HG03457 (cell line): ENCODE results near the gene GDAP1L1.
"Not testable (repeated sequence)": the region's sequence is repeated elsewhere in the genome, so short reads cannot be mapped to it uniquely, and the experiment has no call there.

ENCODE experiments used
- ATAC-seq: cut with Tn5 transposase; IDR thresholded peaks from one replicate; pipeline ENCODE4 v1.9.1; 2021; ENCODE audit warnings: moderate number of reproducible peaks; ENCODE audit not compliant: unreplicated experiment

GDAP1L1 gene

DNA sequence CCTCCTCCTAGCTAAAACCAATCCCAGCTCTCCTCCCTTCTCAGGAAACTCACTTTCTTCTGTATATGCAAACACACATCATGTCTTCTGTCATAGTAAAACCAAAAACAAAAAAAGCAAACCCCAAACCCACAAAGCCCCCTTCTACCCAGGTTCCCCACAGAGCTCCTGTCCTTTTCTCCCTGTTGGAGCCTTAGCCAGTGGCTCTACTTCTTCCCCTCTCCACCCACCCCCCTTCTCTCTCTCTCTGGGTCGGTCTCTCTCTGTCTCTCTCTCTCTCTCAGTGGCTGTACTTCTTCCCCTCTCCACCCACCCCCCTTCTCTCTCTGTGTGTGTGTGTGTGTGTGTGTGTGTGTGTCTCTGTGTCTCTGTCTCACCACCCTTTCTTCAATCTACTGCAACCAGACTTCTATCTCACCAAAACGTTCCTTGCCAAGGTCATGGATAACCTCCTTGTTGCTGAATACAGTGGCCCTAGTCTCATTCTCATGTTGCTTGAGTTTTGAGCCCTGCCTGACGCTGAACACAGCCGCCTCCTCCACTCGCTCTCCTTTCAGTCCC, 27.9 kb upstream of the GDAP1L1 start:
- no peak for ATAC-seq

DNA sequence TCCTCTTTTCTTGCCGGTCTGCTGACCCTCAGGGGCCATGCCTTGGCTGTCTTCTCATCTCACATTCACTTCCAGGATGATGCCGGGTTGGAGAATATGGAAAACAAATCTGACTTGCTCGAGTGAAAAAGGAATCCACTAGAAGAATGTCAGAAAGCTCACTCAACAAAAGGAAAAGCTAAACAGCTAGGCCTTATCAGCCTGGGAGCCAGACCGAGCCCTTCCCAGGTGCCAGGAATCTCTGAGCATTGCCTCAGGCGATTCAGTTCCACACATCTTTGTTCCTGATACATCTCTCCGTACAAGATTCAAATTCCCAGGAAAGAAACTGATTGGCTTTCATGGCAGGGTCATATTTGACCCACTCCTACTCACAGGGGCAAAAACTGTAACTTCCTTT, 27.3 kb upstream of the GDAP1L1 start:
- ATAC-seq, result no peak

DNA sequence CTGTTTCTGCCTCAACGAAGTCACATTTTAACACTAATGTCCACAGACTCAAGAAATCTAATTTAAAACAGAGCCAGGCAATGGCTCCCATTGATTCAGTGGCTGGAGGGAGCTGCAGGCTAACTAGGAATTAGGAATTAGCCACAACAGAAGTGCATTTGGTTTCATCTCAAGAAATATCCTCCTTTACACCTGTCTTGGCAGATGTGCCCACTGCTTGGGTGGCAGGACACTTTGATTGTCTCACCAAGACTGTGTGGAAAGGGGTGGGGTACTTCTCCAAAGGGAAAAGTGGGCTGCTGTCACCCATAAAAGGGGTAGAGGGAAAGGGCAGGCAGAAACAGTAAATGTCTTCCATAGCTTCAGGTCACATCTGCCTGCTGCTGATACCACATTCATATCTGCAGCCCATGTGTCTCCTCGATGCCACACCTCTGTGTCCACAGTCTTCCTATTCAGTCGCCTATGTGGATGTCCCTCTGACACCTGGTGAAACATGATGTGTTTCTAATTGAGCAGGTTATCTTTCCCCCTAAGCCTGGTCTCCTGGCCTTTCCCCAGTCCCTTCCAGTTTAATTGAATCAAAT, 25.6 kb upstream of the GDAP1L1 start:
- no peak for ATAC-seq

DNA sequence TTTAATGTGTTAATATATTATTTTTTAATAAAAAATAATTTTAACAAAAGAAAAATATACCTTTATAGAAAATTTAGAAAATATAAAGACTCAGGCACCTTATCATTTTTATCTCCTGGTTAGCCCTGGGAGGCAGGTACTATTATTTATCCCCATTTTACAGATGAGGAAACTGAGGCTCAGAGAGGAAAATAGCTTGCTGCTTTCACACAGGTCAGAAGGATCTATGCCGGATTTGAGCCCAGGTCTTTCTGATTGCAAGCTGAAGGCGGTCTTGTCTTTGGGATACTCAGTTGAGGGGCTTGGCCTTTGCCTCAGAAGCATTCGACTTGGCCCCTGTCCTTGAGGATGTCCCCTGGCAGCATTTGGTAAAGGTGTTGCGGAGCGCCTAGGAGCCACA, 25.1 kb upstream of the GDAP1L1 start:
- no peak for ATAC-seq

GRCh38 chr20:44222633-44223368, 24.3 kb upstream of the GDAP1L1 start:
- ATAC-seq, result no peak

DNA sequence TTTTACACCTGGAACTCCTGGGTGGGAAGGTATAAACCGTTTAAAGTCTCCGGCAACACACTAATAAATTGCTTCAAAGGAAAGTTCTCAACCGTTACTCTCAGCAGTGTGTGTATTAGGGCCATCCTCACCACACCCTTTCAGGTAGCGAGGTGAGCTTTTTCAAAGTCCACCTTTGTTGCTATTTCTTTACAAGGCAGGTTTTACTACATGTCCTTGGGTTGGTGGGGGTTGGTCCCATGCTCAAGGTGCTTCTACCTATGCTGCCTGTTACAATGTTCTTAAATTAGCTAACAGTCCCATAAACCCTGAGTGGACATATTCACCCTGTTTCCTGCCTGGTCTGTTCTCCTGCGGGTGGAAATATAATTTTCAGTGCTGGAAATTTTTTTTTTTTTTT, 23.4 kb upstream of the GDAP1L1 start:
- ATAC-seq, result no peak

DNA sequence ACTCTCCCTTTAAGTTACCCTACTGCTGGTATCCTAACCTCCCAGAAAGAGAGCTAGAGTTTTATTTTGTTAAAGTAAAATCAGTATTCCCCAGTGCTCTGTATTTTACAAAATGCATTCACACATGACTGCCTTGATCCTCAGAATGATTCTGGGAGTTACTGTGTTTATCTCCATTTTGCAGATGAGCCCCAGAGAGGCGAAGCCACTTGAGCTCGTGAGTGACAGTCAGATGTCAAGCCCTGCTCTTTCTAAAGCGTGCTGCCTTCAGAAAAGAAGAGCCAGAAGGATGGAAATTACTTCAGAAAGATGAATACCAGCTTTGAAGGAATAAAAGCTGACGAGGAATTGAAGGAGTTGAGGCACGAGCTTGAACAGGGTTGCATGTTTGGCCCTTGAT, 22.5 kb upstream of the GDAP1L1 start:
- no peak for ATAC-seq

DNA sequence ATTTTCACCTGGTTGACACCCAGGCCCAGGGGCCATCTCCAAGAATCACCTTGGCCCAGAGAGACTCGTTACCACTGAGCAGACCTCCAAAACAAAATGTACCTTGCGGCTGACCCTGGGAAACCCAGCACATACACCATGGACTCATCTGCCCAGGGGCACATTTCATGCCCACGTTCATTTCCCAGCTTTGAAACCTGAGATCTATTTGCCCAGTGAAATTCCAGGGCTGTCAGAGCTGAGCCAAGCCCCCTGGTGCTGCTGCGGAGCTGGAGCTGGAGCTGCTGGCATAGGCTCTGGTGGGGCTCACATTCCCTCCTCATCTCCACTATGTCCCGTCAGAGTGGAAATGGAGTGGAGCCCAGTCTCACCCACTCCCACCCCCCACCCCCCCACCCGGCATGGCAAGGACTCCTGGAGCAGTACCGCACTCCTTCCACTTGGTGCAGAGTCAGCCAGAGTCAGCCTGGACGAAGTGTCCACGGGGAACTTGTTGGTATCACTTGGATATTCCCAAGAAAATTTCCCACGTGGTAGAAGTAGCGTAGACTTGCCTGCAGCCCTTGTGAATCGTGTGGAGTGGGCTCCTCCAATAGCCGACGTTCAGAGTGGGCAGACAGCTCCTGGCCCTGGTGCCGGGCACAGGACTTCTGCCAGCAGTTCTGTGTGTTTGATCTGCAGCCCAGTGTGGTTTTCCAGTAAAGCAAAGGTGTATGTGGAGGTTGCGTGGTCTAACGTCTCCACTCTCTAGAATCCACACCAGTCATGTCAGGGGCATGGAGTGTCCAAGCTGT, 18.4 kb upstream of the GDAP1L1 start:
- ATAC-seq, result no peak

- no peak for ATAC-seq
Observed at GRCh38 chr20:44231193-44231592, 15.9 kb upstream of the GDAP1L1 start.

- no peak for ATAC-seq
Observed at GRCh38 chr20:44231713-44232468, 15.2 kb upstream of the GDAP1L1 start.

- ATAC-seq, result not testable (repeated sequence)
Observed at GRCh38 chr20:44232469-44232856, 14.6 kb upstream of the GDAP1L1 start.

- no peak for ATAC-seq
Observed at GRCh38 chr20:44233436-44234016, 13.6 kb upstream of the GDAP1L1 start.

GRCh38 chr20:44234566-44235317, 12.4 kb upstream of the GDAP1L1 start:
- no peak for ATAC-seq

DNA sequence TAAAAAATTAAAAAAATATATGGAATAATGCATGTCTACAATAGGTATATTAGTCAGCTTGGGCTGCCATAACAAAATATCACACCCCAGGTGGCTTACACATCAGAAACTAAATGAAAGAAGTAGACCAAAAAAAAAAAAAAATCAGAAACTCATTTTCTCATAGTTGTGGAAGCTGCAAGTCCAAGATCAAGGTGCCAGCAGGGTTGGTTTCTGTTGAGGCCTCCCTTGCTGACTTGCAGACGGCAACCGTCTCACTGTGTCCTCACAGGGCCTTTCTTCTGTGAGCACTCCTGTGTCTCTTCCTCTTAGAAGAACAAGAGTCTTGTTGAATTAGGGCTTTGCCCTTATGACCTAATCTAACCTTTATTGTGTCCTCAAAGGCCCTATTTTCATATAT, 11.4 kb upstream of the GDAP1L1 start:
- ATAC-seq, result no peak

GRCh38 chr20:44236840-44237239, 10.3 kb upstream of the GDAP1L1 start:
- not testable (repeated sequence) for ATAC-seq

DNA sequence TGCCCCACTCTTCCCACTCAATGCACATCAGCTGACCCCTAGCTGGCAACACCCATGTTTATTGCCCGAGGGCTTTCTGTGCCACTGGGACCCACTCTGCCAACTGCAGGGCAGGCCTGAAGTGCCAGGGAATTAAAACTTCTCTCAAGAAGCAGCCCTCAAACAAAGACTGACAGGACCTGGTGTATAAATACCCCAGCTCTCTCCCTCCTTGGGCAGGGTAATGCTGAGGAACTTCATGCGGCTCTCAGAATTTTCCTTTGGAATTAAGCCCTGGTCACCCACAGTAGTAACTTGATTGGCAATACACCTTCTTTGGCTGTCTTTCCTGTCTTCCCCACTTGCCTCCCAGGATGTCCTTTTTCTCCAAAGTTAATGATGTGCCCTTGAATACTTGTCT, 5.3 kb upstream of the GDAP1L1 start:
- no peak for ATAC-seq

DNA sequence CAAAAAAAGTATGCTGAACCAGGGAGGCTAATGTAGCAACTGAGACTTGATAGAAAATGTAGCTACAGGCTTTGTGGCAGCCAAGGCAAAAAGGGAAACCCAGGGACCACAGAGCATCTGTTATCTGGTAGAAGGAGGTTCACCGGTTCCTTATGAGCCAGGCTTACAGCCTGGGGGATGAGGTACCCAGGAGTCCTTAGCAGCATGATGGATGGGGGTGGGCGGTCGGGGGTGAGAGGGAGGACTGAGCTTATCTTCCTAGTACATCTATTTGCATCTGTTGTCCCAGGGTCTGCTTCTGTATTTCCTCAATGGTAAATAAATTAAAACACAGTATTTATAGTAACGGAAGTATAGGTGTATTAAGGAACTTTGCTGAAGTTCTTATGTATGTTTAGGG, 1.1 kb upstream of the GDAP1L1 start:
- ATAC-seq, result no peak

- ATAC-seq, result no peak
Observed at GRCh38 chr20:44247586-44248409, 690 bp downstream of the GDAP1L1 start.

DNA sequence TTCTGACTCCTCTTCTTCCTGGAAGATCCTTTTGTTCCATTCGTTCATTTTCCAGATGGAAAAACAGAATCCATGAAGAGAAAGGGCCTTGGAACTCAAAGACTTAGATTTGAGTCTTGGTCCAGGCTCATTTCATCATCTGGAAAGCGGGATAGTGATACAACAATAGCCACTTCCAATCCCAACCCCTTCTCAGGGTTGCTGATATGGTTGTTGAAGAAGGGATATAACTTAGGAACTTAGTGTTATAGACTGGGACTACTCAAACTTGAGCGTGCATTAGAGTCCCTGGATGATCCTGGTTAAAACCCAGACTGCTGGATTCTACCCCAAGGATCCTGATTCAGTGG, 1.3 kb downstream of the GDAP1L1 start:
- ATAC-seq, result no peak
